Right atrium auricular region (tissue), 2 donors: Measurements from ENCODE around the gene COL27A1. TPM values are rescaled to one million over a fixed set of nuclear protein-coding genes. Genes with fewer than 3 reads are reported as not detected.

Experiments used
- DNase-seq: peaks from one replicate; pipeline ENCODE4 v3.0.0-alpha.2; 2019; ENCODE audit warnings: low spot score
- H3K27ac ChIP-seq, 2 donors: fragments of 200-600 bp; sonication (generic); 1 replicate in 1 of 2; 2 replicates in 1 of 2; pipeline ENCODE4 v1.5.1; 2016 to 2019
- H3K27me3 ChIP-seq, 2 donors: fragments of 200-600 bp; sonication (generic); one replicate each; pipeline versions ENCODE4 v1.5.1 to v1.6.0; 2017 to 2019
- H3K36me3 ChIP-seq: fragments of 200-600 bp; sonication (generic); one replicate; pipeline ENCODE4 v1.5.1; 2016
- H3K4me1 ChIP-seq, 2 donors: fragments of 200-600 bp; sonication (generic); one replicate each; pipeline versions ENCODE4 v1.5.1 to v1.6.0; 2017 to 2019
- H3K4me3 ChIP-seq, 2 donors: fragments of 200-600 bp; sonication (generic); 1 replicate in 1 of 2; 2 replicates in 1 of 2; pipeline ENCODE4 v1.5.1; 2017 to 2019; ENCODE audit warnings: mild to moderate bottlenecking in 1 of 2, moderate library complexity in 1 of 2
- H3K9me3 ChIP-seq, 2 donors: fragments of 200-600 bp; sonication (generic); one replicate each; pipeline ENCODE4 v1.5.1; 2019
- total RNA-seq, 2 donors: library from RNA; depleted of rRNA; stranded (reverse); fragments of >200 nt; gene quantifications; one replicate each; pipeline ENCODE4 v1.1.0, GENCODE V29; 2016
- TF ChIP-seq, protein P1 (sequence below), 2 donors: fragments of 200-600 bp; sonication (generic); IDR thresholded peaks; one replicate each; pipeline ENCODE4 v1.5.1; 2019; ENCODE audit warnings: antibody characterized with exemption in 2 of 2

The COL27A1 gene
- total RNA-seq, 2 donors from 2014 or later, result 1.5 to 2.7 TPM

DNA sequence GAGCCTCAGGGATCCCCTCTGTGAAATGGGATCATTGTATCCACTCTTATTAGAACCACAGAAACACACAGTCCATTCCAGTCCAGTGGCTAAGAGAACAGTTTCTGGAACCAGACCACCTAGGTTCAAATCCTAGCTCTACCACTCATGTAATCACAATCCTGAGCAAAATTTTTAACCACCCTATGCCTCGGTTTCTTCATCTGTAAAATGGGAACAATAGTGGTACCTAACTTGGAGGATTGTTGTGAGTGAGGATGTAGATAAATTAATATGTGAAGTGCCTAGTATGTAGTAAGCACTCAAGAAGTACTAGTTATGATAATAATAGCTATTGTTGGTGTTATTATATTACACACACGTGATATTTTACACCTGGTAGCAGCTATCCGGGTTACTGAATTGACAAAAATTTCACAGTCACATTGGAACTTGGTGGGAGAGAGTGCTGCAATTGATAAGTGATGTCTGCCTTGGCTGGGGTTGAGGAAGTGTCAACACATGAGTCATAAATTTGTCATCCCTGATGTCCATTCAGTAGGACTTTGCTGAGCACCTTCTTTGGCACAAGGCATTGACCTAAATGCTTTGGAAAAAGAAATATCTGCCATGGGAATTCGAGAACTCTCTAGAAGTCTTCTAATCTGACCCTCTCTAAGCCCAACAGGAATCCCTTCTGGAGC, 68.4 kb downstream of the COL27A1 start:
- Histone ChIP-seq H3K4me3 (no peak overlapping the region), H3K4me1 (peaks cover 0 to 15% of the 10 kb centered on the region in 2 donors), H3K27me3 (no peaks in the 10 kb centered on the region), H3K9me3 (no peaks in the 10 kb centered on the region), H3K36me3 (no peaks in the 10 kb centered on the region), H3K27ac (peak overlapping the region in 1 of 2 donors; percentile 22)
- TF ChIP-seq, protein P1, sequence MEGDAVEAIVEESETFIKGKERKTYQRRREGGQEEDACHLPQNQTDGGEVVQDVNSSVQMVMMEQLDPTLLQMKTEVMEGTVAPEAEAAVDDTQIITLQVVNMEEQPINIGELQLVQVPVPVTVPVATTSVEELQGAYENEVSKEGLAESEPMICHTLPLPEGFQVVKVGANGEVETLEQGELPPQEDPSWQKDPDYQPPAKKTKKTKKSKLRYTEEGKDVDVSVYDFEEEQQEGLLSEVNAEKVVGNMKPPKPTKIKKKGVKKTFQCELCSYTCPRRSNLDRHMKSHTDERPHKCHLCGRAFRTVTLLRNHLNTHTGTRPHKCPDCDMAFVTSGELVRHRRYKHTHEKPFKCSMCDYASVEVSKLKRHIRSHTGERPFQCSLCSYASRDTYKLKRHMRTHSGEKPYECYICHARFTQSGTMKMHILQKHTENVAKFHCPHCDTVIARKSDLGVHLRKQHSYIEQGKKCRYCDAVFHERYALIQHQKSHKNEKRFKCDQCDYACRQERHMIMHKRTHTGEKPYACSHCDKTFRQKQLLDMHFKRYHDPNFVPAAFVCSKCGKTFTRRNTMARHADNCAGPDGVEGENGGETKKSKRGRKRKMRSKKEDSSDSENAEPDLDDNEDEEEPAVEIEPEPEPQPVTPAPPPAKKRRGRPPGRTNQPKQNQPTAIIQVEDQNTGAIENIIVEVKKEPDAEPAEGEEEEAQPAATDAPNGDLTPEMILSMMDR (IDR thresholded peaks at IDR 0.05), result no peak
- DNase-seq, result no peak

DNA sequence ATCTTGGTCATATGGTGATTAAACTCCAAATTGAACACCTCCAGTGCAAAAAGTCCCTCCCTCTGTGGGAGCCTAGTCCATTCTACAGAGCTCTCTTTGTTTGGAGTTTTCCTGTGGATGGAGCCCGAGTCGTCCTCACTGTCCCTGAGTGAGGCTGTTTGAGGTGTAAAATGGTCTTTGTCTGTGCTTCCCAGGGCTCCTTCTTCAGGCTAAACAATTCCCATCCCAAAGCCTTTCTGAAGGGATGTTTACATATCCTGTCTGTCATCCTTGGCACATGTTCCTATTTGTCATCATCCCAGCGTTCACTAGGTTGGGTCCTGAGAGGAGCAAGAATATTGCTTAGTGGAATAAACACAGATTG, 68.9 kb downstream of the COL27A1 start:
- Histone ChIP-seq H3K27ac (peak overlapping the region in 1 of 2 donors; percentile 22), H3K36me3 (no peaks in the 10 kb centered on the region), H3K4me1 (peaks cover 0 to 15% of the 10 kb centered on the region in 2 donors), H3K4me3 (no peak overlapping the region), H3K9me3 (no peaks in the 10 kb centered on the region), H3K27me3 (no peaks in the 10 kb centered on the region)
- no peak for DNase-seq
- TF ChIP-seq, protein P1 (IDR thresholded peaks at IDR 0.05), result no peak

DNA sequence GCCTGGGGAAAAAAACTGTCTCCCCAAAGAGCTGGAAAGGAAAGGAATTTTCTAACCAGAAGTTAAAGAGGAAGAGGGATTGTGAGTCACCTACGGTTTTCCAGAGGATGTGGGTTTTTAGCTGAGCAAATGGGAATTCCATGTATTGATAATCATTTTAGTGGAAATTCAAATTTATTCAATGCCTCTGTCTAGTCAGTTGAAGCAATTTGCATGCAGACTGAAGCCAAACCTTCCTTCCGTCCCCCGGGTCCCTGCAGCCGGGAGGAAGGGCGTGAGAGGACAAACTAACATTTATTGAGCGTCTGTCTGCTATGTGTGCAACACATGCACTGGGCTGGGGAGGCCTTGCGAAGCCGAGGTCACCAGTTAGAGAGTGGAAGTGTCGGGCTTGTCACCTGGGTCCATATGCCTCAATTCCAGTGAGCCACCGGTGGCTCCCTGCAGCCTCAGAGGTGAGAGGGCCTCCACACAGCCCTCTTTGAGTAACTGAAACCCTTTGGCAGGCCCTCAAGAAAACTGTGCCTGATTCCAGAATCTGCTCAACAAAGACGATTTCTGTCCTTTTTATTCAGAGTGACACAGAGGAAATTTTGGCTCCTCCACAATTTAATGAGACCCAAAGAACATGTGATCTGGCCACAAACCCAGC, 70.3 kb downstream of the COL27A1 start:
- no peaks in the 10 kb centered on the region for H3K36me3 ChIP-seq
- no peak overlapping the region for H3K4me3 ChIP-seq
- peaks cover 0 to 15% of the 10 kb centered on the region in 2 donors for H3K4me1 ChIP-seq
- H3K27ac ChIP-seq, result no peak overlapping the region
- no peak for DNase-seq
- TF ChIP-seq, protein P1 (IDR thresholded peaks at IDR 0.05), result no peak
- H3K9me3 ChIP-seq, result no peaks in the 10 kb centered on the region
- H3K27me3 ChIP-seq, result no peaks in the 10 kb centered on the region

DNA sequence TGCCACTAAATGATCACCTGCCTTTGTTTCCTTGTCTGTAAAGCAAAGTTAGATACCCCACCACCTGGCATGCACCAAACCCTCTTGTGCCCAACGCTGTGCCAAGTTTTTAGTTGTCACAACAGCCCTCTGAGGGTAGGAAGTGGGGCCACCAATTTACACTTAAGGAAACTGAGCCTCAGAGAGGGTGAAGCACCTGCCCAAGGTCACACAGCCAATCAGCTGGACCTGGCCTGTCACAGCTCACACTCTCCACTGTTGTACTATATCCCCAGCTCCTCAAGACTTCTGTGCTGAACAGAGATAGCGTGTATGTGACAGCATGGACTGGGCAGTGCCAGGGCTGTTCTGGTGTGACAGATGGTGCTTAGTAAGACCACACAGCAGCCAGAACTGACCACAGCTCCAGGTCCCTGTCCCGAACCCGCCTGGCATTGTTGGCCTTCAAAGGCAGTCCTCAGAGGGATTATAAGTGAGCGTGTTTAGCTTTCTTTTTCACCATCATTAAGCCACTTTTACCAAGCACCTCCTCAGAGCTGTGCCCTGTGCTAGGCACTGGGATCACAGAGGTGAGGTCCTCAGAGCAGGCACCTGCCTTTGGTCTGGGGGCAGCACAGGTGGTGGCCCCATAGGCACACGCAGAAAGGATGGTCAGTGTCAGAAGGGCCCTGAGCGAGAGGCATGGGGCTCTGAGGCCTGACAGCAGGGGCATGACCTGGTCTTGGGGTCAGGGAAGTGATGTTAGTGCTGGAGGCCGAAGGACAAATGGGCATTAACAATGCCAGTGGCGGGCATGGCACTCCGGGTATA, 71.1 kb downstream of the COL27A1 start:
- Histone ChIP-seq H3K36me3 (no peaks in the 10 kb centered on the region), H3K9me3 (no peaks in the 10 kb centered on the region), H3K27me3 (no peaks in the 10 kb centered on the region), H3K4me1 (peaks cover 0 to 15% of the 10 kb centered on the region in 2 donors), H3K27ac (no peak overlapping the region), H3K4me3 (no peak overlapping the region)
- TF ChIP-seq, protein P1 (IDR thresholded peaks at IDR 0.05), result no peak
- DNase-seq, result no peak

DNA sequence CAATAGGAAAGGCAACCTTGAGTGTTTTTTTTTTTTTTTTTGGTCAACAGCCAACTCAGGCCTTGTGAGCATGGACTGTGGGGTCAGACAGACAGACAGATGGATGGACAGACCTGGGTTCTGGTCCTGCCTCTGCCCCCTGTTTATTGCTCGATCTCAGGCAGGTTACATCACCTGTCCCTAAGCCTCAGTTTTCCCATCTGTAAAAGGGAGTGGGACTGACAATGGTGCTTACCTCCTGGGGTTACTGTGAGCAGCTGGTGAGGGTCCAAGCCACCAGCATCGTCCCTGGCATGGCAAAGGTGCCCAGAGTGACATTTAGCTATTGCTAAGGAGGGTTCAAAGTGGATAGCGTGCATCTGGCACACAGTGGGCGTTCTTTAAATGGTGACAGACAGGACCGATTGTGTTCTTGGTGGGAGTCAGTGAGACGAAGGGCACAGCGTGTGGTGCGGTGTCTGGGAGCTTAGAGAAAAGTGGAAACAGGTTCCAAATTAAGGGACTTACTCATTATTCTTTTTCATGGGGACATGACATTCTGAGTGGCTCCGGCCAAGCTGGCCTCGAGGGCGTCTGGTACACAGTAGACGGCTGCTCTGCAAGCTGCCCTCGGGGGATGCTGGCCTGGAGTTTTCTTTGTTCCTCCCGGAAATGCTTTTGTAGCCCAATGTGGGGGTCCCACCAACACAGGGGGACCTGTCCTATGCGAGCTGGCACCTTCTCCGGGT, 72.1 kb downstream of the COL27A1 start:
- Histone ChIP-seq H3K27ac (no peak overlapping the region), H3K27me3 (no peaks in the 10 kb centered on the region), H3K4me1 (peaks cover 0 to 15% of the 10 kb centered on the region in 2 donors), H3K9me3 (no peaks in the 10 kb centered on the region), H3K36me3 (no peaks in the 10 kb centered on the region), H3K4me3 (no peak overlapping the region)
- no peak for DNase-seq
- TF ChIP-seq, protein P1 (IDR thresholded peaks at IDR 0.05), result no peak
